IMR-90 (cell line): ENCODE results near the gene RNU6-1. TPM values are rescaled to one million over a fixed set of nuclear protein-coding genes. Genes with fewer than 3 reads are reported as not detected.

Source experiments
- ATAC-seq: fragments of 200-7000 bp; cut with Tn5 transposase; 2 replicates; pipeline ENCODE4 v1.9.1; 2020; ENCODE audit warnings: low read depth, mild to moderate bottlenecking, moderate library complexity
- BruUV-seq: library from RNA; stranded (reverse); fragments of 400-500 nt; replicated peaks from 2 replicates; lab custom pipeline; 2021; lab: Mats Ljungman, UMichigan
- CTCF ChIA-PET: fragments of 300-600 bp; formaldehyde crosslinking; extraction: SDS; loops from one replicate; lab custom pipeline; 2021; ENCODE audit warnings: antibody characterized with exemption; lab: Yijun Ruan, JAX
- POLR2A ChIA-PET: fragments of 300-600 bp; sonication (Branson Sonifier 250); formaldehyde crosslinking; loops from one replicate; lab custom pipeline; 2022; ENCODE audit warnings: antibody characterized with exemption; ENCODE audit not compliant: unreplicated experiment; lab: Charles Lee
- DNase-seq: peaks from one replicate; pipeline ENCODE4 v3.0.0; 2013
- H2AFZ ChIP-seq: replicated peaks from 2 replicates; pipeline ENCODE3; 2013; ENCODE audit warnings: low read length, mild to moderate bottlenecking; ENCODE audit not compliant: poor library complexity
- H2AK5ac ChIP-seq: 2 replicates; pipeline ENCODE4 v1.6.1; 2013; ENCODE audit warnings: low read depth, low read length, inconsistent platforms
- H2AK9ac ChIP-seq: replicated peaks from 2 replicates; pipeline ENCODE3; 2013; ENCODE audit warnings: mild to moderate bottlenecking, low read depth, low read length, moderate library complexity; ENCODE audit not compliant: poor library complexity
- H2BK120ac ChIP-seq: 2 replicates; pipeline ENCODE4 v1.6.1; 2013; ENCODE audit warnings: low read depth, low read length, inconsistent platforms
- H2BK15ac ChIP-seq: 3 replicates; pipeline ENCODE4 v1.6.1; 2013; ENCODE audit warnings: low read depth, low read length, inconsistent platforms
- H2BK20ac ChIP-seq: 2 replicates; pipeline ENCODE4 v1.6.1; 2013; ENCODE audit warnings: low read depth, mild to moderate bottlenecking, inconsistent platforms, low read length, moderate library complexity
- H2BK5ac ChIP-seq: 2 replicates; pipeline ENCODE4 v1.6.1; 2013; ENCODE audit warnings: mild to moderate bottlenecking, low read depth, low read length, inconsistent platforms; ENCODE audit not compliant: poor library complexity, severe bottlenecking
- H3K14ac ChIP-seq: replicated peaks from 2 replicates; pipeline ENCODE4 v1.6.1; 2013; ENCODE audit warnings: low read depth, low read length, inconsistent platforms
- H3K18ac ChIP-seq: 2 replicates; pipeline ENCODE4 v1.6.1; 2013; ENCODE audit warnings: low read depth, low read length, control low read depth
- H3K23ac ChIP-seq: 2 replicates; pipeline ENCODE4 v1.6.1; 2013; ENCODE audit warnings: low read depth, low read length, inconsistent platforms
- H3K27ac ChIP-seq: 2 replicates; pipeline ENCODE4 v1.5.1; 2013; ENCODE audit warnings: mild to moderate bottlenecking, control low read depth, low read length; ENCODE audit not compliant: insufficient read depth
- H3K27me3 ChIP-seq: 2 replicates; pipeline ENCODE4 v1.6.1; 2013; ENCODE audit warnings: low read length; ENCODE audit not compliant: control insufficient read depth, insufficient read depth
- H3K36me3 ChIP-seq: 2 replicates; pipeline ENCODE4 v1.6.1; 2013; ENCODE audit warnings: low read length, mixed read lengths; ENCODE audit not compliant: control insufficient read depth, insufficient read depth
- H3K4ac ChIP-seq: 2 replicates; pipeline ENCODE4 v1.6.1; 2013; ENCODE audit warnings: low read depth, low read length, inconsistent platforms
- H3K4me1 ChIP-seq: 2 replicates; pipeline ENCODE4 v1.6.1; 2013; ENCODE audit warnings: low read length, mixed read lengths; ENCODE audit not compliant: control insufficient read depth, insufficient read depth
- H3K4me2 ChIP-seq: 2 replicates; pipeline ENCODE4 v1.6.1; 2013; ENCODE audit warnings: low read depth, mild to moderate bottlenecking, control low read depth, low read length, moderate library complexity
- H3K4me3 ChIP-seq: 2 replicates; pipeline ENCODE4 v1.5.1; 2013; ENCODE audit warnings: low read depth, mild to moderate bottlenecking, control low read depth, low read length, moderate library complexity; ENCODE audit not compliant: insufficient read depth
- H3K56ac ChIP-seq: 2 replicates; pipeline ENCODE4 v1.6.1; 2013; ENCODE audit warnings: low read length, inconsistent platforms; ENCODE audit not compliant: insufficient read depth; ENCODE audit errors: extremely low read depth
- H3K79me1 ChIP-seq, 2 experiments: 2 replicates each; pipeline ENCODE4 v1.6.1; 2013; ENCODE audit warnings: low read length in 2 of 2, inconsistent platforms in 1 of 2, low read depth in 1 of 2
- H3K9ac ChIP-seq: 2 replicates; pipeline ENCODE4 v1.6.1; 2013; ENCODE audit warnings: low read depth, low read length, control low read depth
- H3K9me1 ChIP-seq: 2 replicates; pipeline ENCODE4 v1.6.1; 2013; ENCODE audit warnings: low read length, inconsistent platforms; ENCODE audit not compliant: insufficient read depth
- H3K9me3 ChIP-seq: 2 replicates; pipeline ENCODE4 v1.6.1; 2013; ENCODE audit warnings: low read length; ENCODE audit not compliant: control insufficient read depth, insufficient read depth
- H4K20me1 ChIP-seq: 2 replicates; pipeline ENCODE4 v1.6.1; 2013; ENCODE audit warnings: low read length, inconsistent platforms; ENCODE audit not compliant: insufficient read depth
- H4K5ac ChIP-seq: 2 replicates; pipeline ENCODE4 v1.6.1; 2013; ENCODE audit warnings: mild to moderate bottlenecking, low read depth, low read length, control low read depth
- H4K8ac ChIP-seq, 2 experiments: 2 replicates each; pipeline ENCODE4 v1.6.1; 2013; ENCODE audit warnings: low read depth in 2 of 2, low read length in 2 of 2, control low read depth in 1 of 2, inconsistent platforms in 1 of 2
- H4K91ac ChIP-seq: 2 replicates; pipeline ENCODE4 v1.6.1; 2013; ENCODE audit warnings: low read depth, low read length, inconsistent platforms; ENCODE audit not compliant: insufficient read depth
- BHLHE40 ChIP-seq: fragments of 150-350 bp; IDR thresholded peaks from 2 replicates; pipeline ENCODE4 v1.6.1; 2016; ENCODE audit warnings: mild to moderate bottlenecking, low read depth, low read length
- CHD1 ChIP-seq: IDR thresholded peaks from 2 replicates; pipeline ENCODE4 v1.6.1; 2012; ENCODE audit warnings: low read depth, low read length, improper control_type of control experiment
- MXI1 ChIP-seq: IDR thresholded peaks from 2 replicates; pipeline ENCODE4 v1.6.1; 2012; ENCODE audit warnings: low read depth, mild to moderate bottlenecking, low read length, moderate library complexity, borderline replicate concordance
- RAD21 ChIP-seq: IDR thresholded peaks from 2 replicates; pipeline ENCODE4 v1.6.1; 2012; ENCODE audit warnings: low read length, improper control_type of control experiment
- RFX5 ChIP-seq: IDR thresholded peaks from 2 replicates; pipeline ENCODE4 v1.8.0; 2012; ENCODE audit warnings: low read depth, mild to moderate bottlenecking, low read length, moderate library complexity
- WGBS, 2 experiments: methylation state at CpG; one replicate each; pipeline versions ENCODE4 v1.1.5 to v1.1.7; 2013; ENCODE audit warnings: missing lambda C conversion rate in 2 of 2; ENCODE audit not compliant: insufficient read length in 1 of 2; ENCODE audit errors: extremely low coverage in 2 of 2; 5-methylcytosine and 5-hydroxymethylcytosine counted together
- dilution Hi-C: fragments of 300-500 bp; cut with HindIII; formaldehyde crosslinking; loops from one replicate; pipeline ENCODE4 v1.14.3; 2018; ENCODE audit warnings: low sequenced_read_pairs; ENCODE audit not compliant: unreplicated experiment
- in situ Hi-C: fragments of 300-500 bp; cut with MboI; formaldehyde crosslinking; loops from 3 replicates; pipeline ENCODE4 v1.14.3; 2019; ENCODE audit warnings: low sequenced_read_pairs, inconsistent platforms, mixed read lengths
- intact Hi-C: fragments of 100-400 bp; cut with micrococcal nuclease; formaldehyde crosslinking; loops from 2 replicates; pipeline ENCODE4 v1.10.0; 2022
- polyA plus RNA-seq, 3 experiments: library from polyadenylated mRNA; depleted of rRNA; stranded (reverse); fragments of >200 nt; gene quantifications; 2 replicates each; pipeline ENCODE4 v1.2.3, GENCODE V29; 2012; ENCODE audit warnings: low replicate concordance in 1 of 3
- total RNA-seq: library from RNA; depleted of rRNA; stranded (reverse); fragments of >200 nt; gene quantifications from 2 replicates; pipeline ENCODE4 v1.2.3, GENCODE V29; 2012

Gene RNU6-1
- total and polyA plus RNA-seq, 2 of the 4 experiments (the other 2 are of a cell fraction): not detected

- dilution Hi-C loops (no loop called here), in situ Hi-C loops (no loop called here)
These were observed 6.1 kb upstream of the RNU6-1 start for GRCh38 chr15:67845974-67846373.

More at GRCh38 chr15:67845974-67846373, 6.1 kb upstream of the RNU6-1 start:
- 83% methylated on average over 1 of the region's 5 CpGs; no CpG with 5 or more reads in 1 of the 2 experiments for WGBS, 2 experiments
- intact Hi-C loops: no loop called here
- H3K4me3 ChIP-seq: no peak overlapping the region
- no TSS peak for BruUV-seq
- TF ChIP-seq RAD21: no peak
- no peak for TF ChIP-seq RFX5
- TF ChIP-seq MXI1: no peak
- TF ChIP-seq CHD1: no peak
- no peak for TF ChIP-seq BHLHE40
- no peak for ATAC-seq
- no peaks in the 10 kb centered on the region for H3K9me3 ChIP-seq
- H4K5ac ChIP-seq: no peak overlapping the region
- ChIA-PET CTCF (no interaction called here), POLR2A (no interaction called here)
- no peaks in the 10 kb centered on the region for H4K20me1 ChIP-seq
- DNase-seq: no peak
- no peaks in the 10 kb centered on the region for H3K79me1 ChIP-seq
- no peak overlapping the region for H3K4ac ChIP-seq
- peaks cover 3% of the 10 kb centered on the region; the same call in 1 of the 2 replicates for H3K27me3 ChIP-seq
- H2BK15ac ChIP-seq: no peak overlapping the region
- H4K91ac ChIP-seq: no peak overlapping the region
- no peak overlapping the region for H3K14ac ChIP-seq
- H3K18ac ChIP-seq: no peak overlapping the region
- no peak overlapping the region for H3K27ac ChIP-seq
- no peak overlapping the region for H4K8ac ChIP-seq
- H3K4me1 ChIP-seq: peaks cover 14% of the 10 kb centered on the region; the same call in 1 of the 2 replicates
- 0 out of 2 replicates have a peak, but pooled peaks cover 3% of the 10 kb centered on the region for H3K9me1 ChIP-seq
- no peak overlapping the region for H2BK5ac ChIP-seq
- H3K56ac ChIP-seq: no peak overlapping the region
- H2AK9ac ChIP-seq: no peak overlapping the region
- no peak overlapping the region for H3K4me2 ChIP-seq
- no peak overlapping the region for H2BK20ac ChIP-seq
- H3K9ac ChIP-seq: no peak overlapping the region
- no peak overlapping the region for H2AK5ac ChIP-seq
- H3K23ac ChIP-seq: no peak overlapping the region
- no peak overlapping the region for H2BK120ac ChIP-seq
- no peaks in the 10 kb centered on the region for H3K36me3 ChIP-seq
- H2AFZ ChIP-seq: no peak overlapping the region
